Embryonic facial prominence (tissue), 1 donor: ENCODE results near the gene TMEM256.
"Not testable (repeated sequence)": the region's sequence is repeated elsewhere in the genome, so short reads cannot be mapped to it uniquely, and the experiment has no call there.

ENCODE experiments used
- DNase-seq: peaks from one replicate; pipeline ENCODE4 v3.0.0-alpha.2; 2016; ENCODE audit errors: extremely low spot score

Gene TMEM256

DNA sequence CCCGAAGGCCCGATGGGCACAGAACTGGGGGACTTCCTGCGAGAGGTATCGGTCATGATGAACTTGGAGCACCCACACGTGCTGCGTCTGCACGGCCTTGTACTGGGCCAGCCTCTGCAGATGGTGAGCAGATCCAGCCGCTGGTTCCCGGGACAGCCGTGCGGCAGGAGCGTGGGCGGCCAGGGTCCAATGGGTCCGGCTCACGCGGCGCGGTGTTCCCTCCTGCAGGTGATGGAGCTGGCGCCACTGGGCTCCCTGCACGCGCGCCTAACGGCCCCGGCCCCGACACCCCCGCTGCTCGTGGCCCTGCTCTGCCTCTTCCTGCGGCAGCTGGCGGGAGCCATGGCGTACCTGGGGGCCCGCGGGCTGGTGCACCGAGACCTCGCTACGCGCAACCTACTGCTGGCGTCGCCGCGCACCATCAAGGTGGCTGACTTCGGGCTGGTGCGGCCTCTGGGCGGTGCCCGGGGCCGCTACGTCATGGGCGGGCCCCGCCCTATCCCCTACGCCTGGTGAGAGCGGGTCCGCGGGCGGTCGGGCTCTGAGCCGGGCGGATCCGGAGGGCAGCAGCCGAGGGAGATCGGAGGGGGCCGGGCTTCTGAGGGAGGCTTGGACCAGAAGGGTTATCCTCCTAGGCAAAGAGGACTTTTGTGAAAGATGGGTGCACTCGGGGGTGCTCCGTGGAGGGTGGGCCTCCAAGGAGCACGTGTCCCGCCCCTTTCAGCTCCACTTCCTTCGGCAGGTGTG is 20.0 kb downstream of the TMEM256 start:
- no peak for DNase-seq

DNA sequence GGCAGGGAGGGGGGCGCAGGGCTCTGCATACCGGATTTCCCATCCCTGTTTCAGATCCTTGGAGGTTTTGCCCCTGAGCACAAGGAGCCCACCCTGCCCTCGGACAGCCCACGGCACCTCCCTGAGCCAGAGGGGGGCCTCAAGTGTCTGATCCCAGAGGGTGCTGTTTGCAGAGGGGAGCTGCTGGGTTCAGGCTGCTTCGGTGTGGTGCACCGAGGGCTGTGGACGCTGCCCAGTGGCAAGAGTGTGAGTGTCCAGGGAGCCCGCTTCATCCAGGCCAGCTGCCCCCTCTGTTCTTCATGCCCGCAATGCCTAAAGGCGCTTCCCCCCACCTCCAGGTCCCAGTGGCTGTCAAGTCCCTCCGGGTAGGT is 20.5 kb downstream of the TMEM256 start:
- DNase-seq, result no peak

DNA sequence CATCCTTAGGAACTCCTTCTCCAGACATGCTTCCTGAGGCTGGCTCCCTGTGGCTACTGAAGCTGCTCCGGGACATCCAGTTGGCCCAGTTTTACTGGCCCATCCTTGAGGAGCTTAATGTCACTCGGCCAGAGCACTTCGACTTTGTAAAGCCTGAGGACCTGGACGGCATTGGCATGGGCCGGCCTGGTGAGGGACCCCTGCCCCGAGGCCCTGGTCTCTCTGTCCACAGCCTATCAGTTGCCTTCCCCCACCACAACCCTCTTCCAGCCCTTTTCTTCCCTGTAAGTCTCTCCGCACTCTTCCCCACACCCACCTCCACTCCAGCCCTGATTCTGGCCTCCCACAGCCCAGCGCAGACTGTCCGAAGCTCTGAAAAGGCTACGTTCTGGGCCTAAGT is 21.0 kb downstream of the TMEM256 start:
- DNase-seq, result no peak

GRCh38 chr17:7380855-7381683 is 22.8 kb downstream of the TMEM256 start, which contains the start of gene TNK1:
TSS of gene TNK1 (plus strand) at chr17:7381089. CDS start at chr17:7382927, 1,838 bp downstream.
- no peak for DNase-seq

DNA sequence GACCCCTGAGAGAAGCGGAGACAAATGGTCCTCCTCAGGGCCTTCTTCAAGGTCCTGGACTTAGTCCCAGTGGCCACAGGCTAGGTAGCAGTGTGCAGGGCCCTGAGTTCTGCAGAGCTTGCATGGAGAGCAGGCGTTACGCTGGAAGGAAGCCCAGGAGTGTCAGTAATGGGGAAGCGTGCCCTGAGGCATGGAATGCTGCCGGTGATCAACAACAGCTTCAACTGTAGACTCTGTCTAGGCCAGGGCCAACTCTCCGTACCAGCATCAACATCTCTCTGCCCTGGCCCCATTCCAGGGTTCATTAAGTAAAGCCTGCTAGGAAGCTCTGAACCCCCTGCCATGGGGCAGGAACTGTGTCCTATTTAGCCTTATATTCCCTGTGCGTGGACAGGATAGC is 23.6 kb downstream of the TMEM256 start:
- DNase-seq, result no peak

DNA sequence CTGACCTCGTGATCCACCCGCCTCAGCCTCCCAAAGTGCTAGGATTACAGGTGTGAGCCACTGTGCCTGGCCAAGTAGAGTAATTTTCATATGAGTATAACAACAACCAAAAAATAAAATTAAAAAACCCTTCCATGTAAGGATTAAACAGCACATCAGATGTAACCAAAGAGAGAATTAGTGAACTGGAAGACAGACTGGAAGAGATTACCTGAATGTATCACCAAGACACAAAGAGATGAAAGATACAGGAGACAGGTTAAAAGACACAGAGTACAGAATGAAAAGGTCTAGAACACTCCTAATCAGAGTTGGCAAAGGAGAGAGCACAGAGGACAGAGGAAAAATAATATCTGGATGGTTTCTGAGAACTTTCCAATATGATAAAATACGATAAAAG is 24.8 kb downstream of the TMEM256 start:
- DNase-seq, result no peak

- DNase-seq, result no peak
Measured at GRCh38 chr17:7374353-7374752, 29.5 kb downstream of the TMEM256 start.

DNA sequence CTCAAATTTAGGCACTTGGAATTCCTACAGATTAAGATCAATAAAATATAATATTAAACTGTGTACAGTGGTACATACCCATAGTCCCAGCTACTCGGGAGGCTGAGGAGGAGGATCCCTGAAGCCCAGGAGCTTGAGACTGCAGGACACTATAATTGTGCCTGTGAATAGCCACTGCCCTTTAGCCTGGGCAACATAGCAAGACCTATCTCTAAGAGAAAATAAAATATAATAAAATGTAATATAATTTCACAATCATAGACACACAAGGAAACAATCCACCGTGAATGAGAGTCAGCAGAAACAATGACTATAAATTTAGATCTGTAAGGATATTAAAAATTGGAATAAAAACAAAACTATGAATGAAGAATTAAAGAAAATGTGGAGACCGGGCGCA is 33.0 kb downstream of the TMEM256 start:
- DNase-seq, result no peak

DNA sequence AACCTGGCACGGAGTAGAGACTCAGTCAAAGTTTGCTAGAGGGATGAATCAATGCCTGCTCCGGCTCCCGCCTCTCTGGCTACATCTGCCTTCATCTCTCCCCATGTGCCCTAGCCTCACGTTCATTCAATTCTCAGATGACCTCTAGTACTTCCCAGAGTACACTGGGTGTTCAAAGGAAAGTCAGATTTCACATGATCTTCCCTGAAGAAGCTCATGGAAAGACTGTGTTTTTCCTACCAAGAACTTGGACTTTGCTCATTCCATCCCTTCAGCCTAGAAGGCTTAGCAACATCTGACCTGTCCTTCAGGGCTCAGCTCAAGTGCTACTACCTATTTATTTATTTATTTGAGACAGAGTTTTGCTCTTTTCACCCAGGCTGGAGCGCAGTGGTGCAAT is 34.1 kb downstream of the TMEM256 start:
- DNase-seq, result no peak

DNA sequence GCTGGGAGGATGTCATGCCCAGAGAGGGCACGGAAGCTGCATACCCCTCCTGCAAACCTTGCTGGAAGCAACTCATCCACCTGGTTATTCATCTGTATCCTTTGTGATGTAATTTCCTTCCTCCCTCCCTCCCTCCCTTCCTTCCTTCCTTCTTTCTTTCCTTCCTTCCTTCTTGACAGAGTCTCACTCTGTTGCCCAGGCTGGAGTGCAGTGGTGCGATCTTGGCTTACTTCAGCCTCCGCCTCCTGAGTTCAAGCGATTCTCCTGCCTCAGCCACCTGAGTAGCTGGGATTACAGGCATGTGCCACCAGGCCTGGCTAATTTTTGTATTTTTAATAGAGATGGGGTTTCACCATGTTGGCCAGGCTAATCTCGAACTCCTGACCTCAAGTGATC is 35.3 kb downstream of the TMEM256 start:
- DNase-seq, result not testable (repeated sequence)

DNA sequence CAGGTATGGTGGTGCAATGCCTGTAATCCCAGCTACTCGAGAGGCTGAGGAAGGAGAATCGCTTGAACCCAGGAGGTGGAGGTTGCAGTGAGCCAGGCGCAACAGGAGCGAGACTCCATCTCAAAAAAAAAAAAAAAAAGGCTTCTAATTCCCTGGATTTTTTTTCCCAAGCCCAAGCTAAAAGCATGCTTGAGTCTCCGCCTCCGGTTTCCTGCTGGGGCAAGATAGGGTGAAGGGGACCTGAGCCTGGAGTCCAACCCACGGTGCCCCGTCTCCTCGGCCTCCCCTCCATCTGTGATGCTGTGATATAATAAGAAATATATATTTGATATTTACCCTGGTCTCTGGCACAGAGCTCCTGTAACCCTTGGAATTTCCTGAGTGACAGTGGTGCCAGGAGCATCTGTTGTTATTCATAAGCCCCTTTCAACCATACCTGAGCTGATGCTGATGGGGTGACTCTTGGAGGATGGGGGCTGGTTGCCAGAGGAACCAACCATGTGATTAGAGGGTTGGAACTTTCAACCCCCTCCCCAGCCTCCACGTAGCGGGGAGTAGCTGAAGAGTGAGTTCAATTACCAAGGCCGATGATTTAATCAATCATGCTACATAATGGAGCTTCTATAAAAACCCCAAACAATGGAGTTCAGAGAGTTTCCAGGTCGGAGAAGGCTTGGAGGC is 35.8 kb downstream of the TMEM256 start:
- DNase-seq, result no peak

DNA sequence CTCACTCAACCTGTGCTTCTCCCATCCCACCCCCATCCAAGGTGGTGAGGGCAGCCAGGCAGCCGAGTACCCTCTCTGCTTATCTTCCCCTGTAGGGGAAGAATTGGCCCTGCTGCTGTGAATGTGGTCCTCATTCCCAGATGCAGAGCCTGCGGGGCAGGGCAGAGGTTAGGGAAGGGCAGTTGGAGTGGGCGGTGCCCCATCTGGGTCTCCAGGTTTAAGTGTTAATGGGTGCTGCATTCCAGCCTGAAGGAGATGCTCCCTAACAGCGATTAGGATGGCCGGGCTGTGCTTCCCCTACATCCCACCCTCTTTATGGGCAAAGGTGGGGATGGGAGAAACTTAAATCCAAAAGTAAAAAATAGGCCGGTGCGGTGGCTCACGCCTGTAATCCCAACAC is 36.8 kb downstream of the TMEM256 start:
- DNase-seq, result no peak

DNA sequence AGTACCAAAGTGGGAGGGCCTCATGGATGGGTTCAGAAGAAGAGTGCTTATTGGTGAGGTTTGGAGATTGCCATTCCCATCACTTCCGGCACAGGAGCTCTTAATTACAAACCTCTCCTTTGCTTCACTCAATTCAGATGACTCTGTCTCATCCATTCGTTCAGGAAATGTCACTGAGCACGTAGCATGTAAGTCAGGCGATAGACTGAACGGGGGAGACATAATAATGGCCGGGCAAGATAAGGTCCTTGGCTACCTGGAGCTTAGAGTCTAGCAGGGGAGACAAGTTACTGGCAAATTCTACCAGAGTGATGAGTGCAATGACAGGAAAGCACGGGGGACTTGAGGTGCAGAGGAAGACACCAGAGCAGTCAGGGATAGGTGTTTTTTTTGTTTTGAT is 37.9 kb downstream of the TMEM256 start:
- not testable (repeated sequence) for DNase-seq

DNA sequence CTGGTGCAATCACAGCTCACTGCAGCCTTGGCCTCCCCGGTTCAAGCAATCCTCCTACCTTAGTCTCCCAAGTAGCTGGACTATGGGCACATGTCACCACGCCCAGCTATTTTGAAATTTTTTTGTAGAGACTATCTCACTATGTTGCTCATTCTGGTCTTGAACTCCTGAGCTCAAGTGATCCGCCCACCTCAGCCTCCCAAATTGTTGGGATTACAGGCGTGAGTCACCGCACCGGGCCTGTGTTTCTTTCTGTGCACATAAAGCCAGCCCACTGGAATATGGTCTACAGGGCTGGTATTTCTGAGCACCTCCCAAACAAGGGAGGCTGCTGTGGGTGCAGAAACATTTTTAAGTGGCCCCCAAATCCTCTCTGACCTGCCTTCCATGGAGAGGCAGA is 40.6 kb downstream of the TMEM256 start:
- DNase-seq, result no peak

DNA sequence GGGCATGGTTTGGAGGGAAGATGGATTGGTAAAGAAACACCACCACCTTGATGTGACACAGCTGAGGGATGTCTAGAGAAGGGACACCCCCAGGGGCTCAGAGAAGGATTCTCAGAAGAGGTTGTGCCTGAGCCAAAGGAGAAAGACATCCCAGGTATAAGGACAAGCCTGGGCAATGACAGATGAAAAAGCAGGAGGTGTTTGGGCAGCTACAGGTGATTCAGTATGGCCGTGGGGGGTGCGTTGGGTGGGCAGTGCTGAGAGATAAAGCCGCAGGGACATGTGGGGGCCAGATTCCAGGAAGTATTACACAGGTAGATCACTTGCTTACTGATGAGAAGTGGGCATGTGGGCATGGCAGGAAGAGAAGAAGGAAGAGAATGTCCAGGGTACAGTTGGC is 42.0 kb downstream of the TMEM256 start:
- no peak for DNase-seq

DNA sequence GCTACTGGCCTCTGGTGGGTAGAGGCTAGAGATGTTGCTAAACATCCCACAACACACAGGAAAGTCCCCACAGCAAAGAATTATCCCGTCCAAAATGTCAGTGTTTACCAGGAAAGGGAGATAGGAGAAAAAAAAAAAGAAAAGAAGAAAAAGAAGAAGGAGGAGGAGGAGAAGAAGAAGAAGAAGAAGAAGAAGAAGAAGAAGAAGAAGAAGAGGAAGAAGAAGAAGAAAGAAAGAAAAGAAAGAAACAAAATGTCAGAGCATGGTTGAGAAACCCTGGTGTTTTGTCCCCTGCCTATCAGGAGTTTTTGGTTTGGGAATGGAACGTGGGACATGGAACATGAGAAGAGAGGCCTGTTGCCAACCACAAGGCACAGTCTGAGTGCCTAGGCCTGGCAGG is 46.5 kb downstream of the TMEM256 start:
- DNase-seq, result no peak

GRCh38 chr17:7356756-7357155 is 47.1 kb downstream of the TMEM256 start:
- no peak for DNase-seq

- no peak for DNase-seq
Measured at GRCh38 chr17:7356072-7356549, 47.8 kb downstream of the TMEM256 start.

DNA sequence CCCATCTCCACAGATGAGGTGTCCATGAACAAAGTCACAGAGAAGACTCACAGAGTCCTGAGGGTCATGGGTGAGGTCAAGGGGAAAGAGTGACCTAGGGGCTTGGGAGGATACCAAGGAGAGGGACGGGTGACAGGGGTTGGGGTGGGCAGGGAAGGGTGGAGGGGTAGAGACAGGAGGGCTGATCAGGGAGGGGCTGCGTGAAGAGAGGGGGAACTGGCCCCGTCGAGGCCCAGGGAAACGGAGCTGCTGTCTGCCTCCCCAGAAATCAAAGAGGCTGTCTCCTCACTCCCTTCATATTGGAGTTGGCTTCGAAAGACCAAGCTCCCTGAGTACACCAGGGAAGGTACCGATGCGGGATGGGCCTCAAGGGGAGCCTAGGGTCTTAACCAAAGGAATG is 48.3 kb downstream of the TMEM256 start:
- DNase-seq, result no peak

DNA sequence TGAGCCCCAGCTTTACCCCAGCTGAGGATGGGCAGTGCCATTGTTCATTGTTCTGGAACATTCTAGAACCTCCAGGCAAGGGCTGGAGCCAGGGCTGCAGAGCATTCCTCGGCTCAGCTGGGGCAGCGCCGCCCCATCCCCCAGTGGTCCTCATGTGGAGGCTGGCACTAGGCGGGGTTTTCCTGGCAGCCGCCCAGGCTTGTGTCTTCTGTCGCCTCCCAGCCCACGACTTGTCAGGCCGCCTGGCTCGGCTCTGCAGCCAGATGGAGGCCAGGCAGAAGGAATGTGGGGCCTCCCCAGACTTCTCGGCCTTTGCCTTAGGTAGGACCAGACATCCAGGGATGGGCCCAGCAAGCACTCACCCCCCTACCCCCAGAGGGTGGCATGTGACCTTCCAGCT is 48.8 kb downstream of the TMEM256 start, which contains the start of gene TMEM95:
Gene TMEM95, plus strand, starts transcription at position 104 of the 400 bp plus-strand sequence. Its CDS starts 49 bp downstream, at position 153.
- DNase-seq, result no peak

- DNase-seq, result no peak
Measured at GRCh38 chr17:7354262-7354843, 49.5 kb downstream of the TMEM256 start.
